VCaP (cell line): ENCODE results near the gene GGT7.

Experiments used
- H3K27ac ChIP-seq: fragments of 450-650 bp; 2 replicates; pipeline ENCODE4 v1.5.1; 2017
- CTCF ChIP-seq: fragments of 450-650 bp; conservative IDR thresholded peaks from 2 replicates; pipeline ENCODE4 v1.5.1; 2017; ENCODE audit warnings: mild to moderate bottlenecking, moderate library complexity

GGT7 gene

GRCh38 chr20:34829191-34829590 lies 43.5 kb downstream of the GGT7 start:
- H3K27ac ChIP-seq, result no peak overlapping the region
- TF ChIP-seq CTCF, result no peak

GRCh38 chr20:34825530-34826362 lies 46.9 kb downstream of the GGT7 start, which contains the start of gene NCOA6:
TSS of gene NCOA6 (minus strand) at chr20:34825651. CDS start at chr20:34782355, 43,296 bp downstream.
- H3K27ac ChIP-seq, result peak within 1 kb of the TSS; percentile 99
- no peak; the same call in 1 of the 2 replicates for TF ChIP-seq CTCF

GRCh38 chr20:34824806-34825529 lies 47.7 kb downstream of the GGT7 start:
- H3K27ac ChIP-seq, result peak overlapping the region; percentile 99
- peak; percentile 26 for TF ChIP-seq CTCF

- TF ChIP-seq CTCF, result no peak
- H3K27ac ChIP-seq, result peak overlapping the region; percentile 99
Measured at GRCh38 chr20:34824452-34824805, 48.2 kb downstream of the GGT7 start.

GRCh38 chr20:34824026-34824425 lies 48.6 kb downstream of the GGT7 start:
- peak overlapping the region; percentile 99 for H3K27ac ChIP-seq
- TF ChIP-seq CTCF, result no peak

- TF ChIP-seq CTCF, result no peak
- H3K27ac ChIP-seq, result no peak overlapping the region
Measured at GRCh38 chr20:34820805-34821578, 51.7 kb downstream of the GGT7 start.

GRCh38 chr20:34817801-34818200 lies 54.9 kb downstream of the GGT7 start:
- TF ChIP-seq CTCF, result no peak
- H3K27ac ChIP-seq, result no peak overlapping the region
